ENCODE data around the gene GYG1.

The GYG1 gene

GRCh38 chr3:149016669-149017541 is 25.6 kb downstream of the GYG1 start:
- DNase-seq (ENCODE audit: low read depth in 2 of 2): peak; percentile 66 to 69

DNA sequence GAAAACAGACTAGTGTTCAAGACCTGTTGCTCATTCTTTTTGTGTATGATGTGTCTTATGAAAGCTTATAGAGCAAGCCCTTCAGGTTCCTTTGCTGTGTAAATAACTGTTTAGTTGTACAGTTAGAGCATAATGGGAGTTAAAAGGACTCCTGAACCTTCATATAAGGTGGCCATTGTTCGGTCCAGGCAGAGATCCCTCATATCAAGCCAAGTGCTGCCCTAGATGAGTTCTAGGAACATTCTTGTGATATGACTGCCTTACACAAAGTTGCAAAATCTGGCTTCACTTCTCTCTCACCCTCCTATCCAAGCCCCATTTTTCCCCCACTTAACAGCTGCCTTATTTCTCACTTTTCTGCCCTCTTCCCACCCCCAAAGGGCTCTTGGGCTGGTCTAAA is 26.9 kb downstream of the GYG1 start:
- DNase-seq (ENCODE audit: low read depth in 2 of 2): no peak

DNA sequence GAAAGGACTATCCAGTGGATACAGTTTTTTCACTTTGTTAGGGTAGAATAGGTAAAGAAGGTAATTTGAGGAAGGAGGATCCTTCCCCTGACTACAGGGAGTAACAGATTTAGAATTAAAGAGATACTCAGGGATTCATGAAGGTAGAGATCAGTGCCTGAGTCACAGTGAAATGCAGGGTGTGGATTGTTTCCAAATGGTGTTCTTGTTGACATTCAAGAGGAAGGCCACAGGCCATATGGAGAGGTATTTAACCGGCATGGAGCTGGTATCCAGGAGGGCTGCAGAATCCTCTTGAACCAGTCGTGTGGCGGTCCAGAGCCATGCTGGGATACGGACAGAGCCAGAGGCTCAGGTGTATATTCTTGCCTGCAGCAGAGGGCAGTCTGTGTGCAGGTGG is 28.2 kb downstream of the GYG1 start:
- DNase-seq (ENCODE audit: low read depth in 2 of 2): no peak

- no peak for DNase-seq (ENCODE audit: low read depth in 2 of 2)
Measured at GRCh38 chr3:149020196-149020838, 29.0 kb downstream of the GYG1 start.

DNA sequence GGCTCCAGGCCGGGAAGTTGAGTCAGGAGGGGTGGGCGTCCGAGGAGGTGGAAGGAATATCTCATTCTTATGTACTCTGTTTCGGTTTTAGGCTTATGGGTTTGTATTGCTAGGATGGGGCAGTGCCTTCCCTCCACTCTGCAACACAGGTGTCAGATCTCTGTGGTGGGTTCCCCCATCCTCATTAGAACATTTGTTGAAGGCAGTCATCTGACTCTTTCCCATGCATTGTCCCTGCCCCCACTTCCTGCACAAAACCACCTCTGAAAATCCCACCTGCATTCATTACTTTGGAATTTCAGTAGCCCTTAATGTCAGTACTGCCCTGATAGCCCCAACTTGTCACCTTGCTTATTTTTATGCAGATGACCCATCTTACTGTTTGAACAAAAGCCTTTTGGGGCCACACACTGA is 29.5 kb downstream of the GYG1 start:
- DNase-seq (ENCODE audit: low read depth in 2 of 2): no peak

DNA sequence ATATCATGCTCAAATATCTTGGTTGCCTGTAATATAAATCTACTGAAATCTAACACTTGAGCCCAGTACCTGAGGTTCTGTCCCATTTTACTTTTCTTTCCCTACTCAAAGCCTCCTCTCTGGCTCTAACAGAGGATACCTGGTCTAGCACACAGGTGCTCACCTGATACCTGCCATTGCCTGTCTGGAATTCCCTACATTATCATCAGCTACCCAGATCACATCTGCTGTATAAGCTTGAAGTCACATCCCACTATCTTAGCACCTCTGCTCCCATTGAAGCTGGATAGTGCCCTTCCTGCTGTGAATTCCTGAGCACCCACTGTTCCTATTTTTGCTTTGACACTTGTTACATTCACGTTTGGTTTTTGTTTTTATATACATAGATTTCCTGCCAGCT is 30.5 kb downstream of the GYG1 start:
- DNase-seq (ENCODE audit: low read depth in 2 of 2): no peak

DNA sequence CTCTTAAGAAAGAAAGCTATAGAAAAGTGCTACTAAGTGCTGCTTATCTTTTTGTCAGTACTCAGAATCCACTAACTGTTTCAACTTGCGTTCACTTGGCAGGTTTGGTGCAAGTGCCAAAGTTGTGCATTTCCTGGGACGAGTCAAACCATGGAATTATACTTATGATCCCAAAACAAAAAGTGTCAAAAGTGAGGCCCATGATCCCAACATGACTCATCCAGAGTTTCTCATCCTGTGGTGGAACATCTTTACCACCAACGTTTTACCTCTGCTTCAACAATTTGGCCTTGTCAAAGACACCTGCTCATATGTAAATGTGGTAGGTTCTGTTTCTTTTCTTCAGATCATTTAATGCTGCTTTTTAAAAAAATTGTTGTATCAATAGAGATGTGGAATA is 32.6 kb downstream of the GYG1 start:
- DNase-seq (ENCODE audit: low read depth in 2 of 2): no peak

- DNase-seq (ENCODE audit: low read depth in 2 of 2): no peak
Measured at GRCh38 chr3:149026718-149027117, 35.4 kb downstream of the GYG1 start.

- no peak for DNase-seq (ENCODE audit: low read depth in 2 of 2)
Measured at GRCh38 chr3:149031096-149031495, 39.8 kb downstream of the GYG1 start.

DNA sequence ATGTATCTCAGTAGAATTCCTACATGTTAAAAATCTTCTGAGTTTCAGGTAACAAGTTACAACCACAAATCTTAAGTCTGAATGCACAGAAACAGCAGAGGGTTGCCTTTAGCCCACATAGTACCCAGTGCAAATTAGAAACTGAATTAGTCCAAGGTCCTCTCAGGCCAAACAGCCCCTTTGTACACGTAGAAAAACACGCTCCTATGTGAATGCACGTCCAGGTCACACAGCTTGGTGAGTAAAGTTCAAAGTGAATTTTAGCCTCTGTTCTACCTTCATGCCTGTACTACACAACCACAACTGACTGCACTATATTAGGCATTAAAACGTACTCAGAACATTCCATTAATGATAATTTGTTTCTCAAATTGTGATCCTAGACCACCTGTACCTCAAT is 46.3 kb downstream of the GYG1 start:
- DNase-seq (ENCODE audit: low read depth in 2 of 2): no peak

DNA sequence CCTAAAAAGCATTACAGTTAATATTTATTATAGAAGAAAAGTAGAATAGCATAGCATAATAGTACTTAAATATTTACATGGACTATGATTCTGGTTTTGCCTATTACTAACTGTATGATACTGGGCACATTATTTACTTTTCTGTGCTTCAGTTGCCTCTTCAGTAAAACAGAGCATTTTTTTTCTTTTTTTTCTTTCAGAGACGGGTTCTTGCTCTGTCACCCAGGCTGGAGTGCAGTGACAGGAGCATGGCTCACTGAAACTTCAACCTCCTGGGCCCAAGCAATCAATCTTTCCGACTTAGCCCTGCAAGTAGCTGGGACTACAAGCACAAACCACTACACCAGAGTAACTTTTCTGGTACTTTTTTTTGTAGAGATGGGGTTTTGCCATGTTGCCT is 47.0 kb downstream of the GYG1 start:
- DNase-seq (ENCODE audit: low read depth in 2 of 2): no peak

DNA sequence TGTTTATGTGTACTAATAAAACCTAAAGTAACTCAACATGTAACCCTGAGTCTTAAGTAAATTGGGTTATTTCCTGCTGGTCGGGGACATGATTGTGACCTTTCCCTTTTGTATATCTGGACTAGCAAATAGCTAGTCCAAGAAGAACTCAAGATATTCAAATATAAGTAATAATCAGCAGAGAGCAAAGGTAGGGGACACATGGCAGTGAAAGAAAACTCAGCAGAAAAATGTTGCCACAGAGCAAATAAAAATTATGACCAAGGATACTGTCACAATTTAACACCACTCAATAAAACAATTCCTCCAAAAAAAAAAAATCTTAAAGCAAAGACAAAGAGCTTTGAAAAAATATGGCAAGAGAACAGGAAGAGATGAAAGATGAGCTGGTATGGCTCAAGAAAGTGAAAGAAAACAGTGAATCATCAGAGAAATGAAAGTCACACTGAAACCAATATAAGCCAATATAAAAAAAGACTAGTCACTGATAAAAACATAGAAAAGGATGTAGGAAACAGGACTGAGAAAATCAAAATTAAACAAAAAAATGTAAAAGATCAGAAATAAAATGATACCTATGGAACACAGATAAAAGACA is 51.5 kb downstream of the GYG1 start:
- peak in 1 of 2 experiments; percentile 9 for DNase-seq (ENCODE audit: low read depth in 2 of 2)

DNA sequence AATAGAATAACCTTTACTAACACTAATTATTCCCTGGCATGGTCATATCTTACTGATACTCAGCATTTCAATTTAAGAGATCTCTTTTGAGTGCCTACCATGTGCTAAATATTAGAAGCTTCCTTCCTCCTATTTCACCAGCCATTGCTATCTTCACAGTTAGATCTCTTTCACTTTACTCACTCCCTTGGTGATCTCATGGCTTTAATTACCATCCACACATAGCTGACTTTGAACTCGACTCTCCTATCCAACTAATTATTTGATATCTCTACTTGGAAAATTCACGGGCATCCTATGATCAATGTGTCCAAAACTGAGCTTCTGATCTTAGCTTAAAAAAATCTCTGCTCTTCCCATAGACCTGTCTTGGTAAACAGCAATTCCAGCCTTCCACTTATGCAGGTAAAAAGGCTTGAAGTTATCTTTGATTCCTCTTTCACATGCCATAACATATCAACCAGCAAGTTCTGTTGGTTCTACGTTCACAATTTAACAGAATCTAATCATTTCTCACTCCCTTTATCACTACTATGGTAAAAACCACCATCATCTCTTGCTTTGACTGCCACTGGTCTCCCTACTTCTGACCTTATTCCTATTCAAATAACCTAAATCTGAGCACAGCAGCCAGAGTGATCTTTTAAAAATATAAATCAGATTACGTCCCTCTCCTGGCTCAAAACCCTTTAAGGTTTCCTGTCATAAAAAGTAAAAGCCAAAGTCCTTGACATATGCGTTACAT is 53.2 kb downstream of the GYG1 start:
- no peak for DNase-seq (ENCODE audit: low read depth in 2 of 2)

- no peak for DNase-seq (ENCODE audit: low read depth in 2 of 2)
Measured at GRCh38 chr3:149055575-149055974, 64.2 kb downstream of the GYG1 start.

DNA sequence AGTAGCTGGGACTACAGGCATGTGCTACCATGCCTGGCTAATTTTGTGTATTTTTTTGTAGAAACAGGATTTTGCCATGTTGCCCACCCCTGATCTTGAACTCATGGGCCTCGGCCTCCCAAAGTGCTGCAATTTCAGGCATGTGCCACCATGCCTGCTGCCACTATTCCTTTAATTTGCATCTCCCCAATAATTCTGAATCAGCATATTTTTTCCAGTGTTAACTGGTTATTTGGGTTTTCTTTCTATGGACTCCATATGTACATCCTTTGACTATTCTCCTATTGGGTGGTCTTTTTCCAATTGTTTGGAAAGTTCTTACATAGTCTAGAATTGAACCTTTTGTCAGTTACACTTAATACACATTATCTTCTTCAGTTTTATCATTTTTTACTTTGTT is 66.9 kb downstream of the GYG1 start:
- no peak for DNase-seq (ENCODE audit: low read depth in 2 of 2)

DNA sequence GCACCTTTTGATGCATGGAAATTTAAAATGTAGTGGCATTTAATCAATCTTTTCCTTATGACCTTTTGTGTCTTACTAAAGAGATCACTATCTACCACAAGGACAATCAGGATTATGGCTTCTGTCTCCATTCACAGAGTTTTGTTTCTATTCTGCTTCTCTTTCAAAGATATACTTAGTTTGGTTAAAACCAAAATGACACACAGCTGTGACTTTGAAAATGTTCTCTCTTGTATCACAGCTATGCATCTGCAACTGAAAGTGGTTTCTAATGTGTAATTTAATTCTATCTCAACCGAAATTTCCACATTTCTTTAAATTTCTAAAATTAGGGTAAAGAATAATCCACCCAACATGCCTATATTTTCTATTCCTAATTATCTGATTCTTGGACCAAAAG is 67.3 kb downstream of the GYG1 start:
- DNase-seq (ENCODE audit: low read depth in 2 of 2): no peak

DNA sequence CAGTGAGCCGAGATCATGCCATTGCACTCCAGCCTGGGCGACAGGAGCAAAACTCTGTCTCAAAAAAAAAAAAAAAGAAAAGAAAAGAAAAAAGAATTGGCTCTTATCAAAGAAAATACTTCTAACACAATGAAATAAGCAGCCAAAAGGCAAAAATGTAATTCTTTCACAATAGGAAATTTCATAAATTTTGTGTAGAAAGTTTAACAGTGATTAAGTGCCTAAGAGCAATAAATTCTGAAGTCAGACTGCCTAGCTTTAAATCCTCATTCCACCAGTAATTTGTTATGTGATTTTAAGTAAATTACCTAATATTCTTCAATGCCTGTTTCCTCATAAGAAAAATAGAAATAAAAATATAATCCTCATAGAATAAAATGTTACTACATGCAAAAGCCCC is 70.4 kb downstream of the GYG1 start:
- DNase-seq (ENCODE audit: low read depth in 2 of 2): no peak

GRCh38 chr3:149067883-149068282 is 76.5 kb downstream of the GYG1 start:
- no peak for DNase-seq (ENCODE audit: low read depth in 2 of 2)

Data from fibroblast of skin of left biceps (primary cell).